GM12875 (cell line): ENCODE measurements around the gene GIGYF1.
"Not testable (repeated sequence)": the region's sequence is repeated elsewhere in the genome, so short reads cannot be mapped to it uniquely, and the experiment has no call there.

Source experiments
- H3K4me3 ChIP-seq: one replicate; pipeline ENCODE4 v1.5.1; 2011; ENCODE audit warnings: low read depth, low read length, control low read depth
- TF ChIP-seq, protein P1 (sequence below): IDR thresholded peaks from 2 replicates; pipeline ENCODE4 v1.5.1; 2011; ENCODE audit warnings: low read depth, mild to moderate bottlenecking, control low read depth, inconsistent platforms, low read length, moderate library complexity, borderline replicate concordance; ENCODE audit not compliant: insufficient read depth

Gene GIGYF1

DNA sequence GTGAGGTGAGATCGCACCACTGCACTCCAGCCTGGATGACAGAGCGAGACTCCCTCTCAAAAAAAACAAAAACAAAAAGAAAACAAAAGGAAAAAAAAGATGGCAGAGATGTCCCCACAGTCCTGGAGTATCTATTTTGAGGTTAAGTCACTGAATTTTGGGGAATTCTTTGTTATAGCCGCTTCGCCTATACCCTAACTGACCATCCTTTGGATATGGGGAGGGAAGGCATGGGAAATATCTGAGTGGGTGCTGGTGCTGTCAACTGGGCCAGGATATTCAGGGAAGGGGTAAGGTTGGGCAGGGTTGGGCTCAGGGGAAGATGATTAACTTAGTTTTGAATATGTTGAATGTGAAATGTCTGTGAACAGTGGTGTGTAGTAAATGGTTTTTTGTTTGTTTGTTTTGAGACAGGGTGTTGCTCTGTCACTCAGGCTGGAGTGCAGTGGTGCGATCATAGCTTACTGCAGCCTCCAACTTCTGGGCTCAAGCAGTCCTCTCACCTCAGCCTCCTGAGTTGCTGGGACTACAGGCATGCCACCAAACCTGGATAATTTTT lies 28.8 kb downstream of the GIGYF1 start:
- no peak overlapping the region for H3K4me3 ChIP-seq
- TF ChIP-seq, protein P1, sequence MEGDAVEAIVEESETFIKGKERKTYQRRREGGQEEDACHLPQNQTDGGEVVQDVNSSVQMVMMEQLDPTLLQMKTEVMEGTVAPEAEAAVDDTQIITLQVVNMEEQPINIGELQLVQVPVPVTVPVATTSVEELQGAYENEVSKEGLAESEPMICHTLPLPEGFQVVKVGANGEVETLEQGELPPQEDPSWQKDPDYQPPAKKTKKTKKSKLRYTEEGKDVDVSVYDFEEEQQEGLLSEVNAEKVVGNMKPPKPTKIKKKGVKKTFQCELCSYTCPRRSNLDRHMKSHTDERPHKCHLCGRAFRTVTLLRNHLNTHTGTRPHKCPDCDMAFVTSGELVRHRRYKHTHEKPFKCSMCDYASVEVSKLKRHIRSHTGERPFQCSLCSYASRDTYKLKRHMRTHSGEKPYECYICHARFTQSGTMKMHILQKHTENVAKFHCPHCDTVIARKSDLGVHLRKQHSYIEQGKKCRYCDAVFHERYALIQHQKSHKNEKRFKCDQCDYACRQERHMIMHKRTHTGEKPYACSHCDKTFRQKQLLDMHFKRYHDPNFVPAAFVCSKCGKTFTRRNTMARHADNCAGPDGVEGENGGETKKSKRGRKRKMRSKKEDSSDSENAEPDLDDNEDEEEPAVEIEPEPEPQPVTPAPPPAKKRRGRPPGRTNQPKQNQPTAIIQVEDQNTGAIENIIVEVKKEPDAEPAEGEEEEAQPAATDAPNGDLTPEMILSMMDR: no peak

DNA sequence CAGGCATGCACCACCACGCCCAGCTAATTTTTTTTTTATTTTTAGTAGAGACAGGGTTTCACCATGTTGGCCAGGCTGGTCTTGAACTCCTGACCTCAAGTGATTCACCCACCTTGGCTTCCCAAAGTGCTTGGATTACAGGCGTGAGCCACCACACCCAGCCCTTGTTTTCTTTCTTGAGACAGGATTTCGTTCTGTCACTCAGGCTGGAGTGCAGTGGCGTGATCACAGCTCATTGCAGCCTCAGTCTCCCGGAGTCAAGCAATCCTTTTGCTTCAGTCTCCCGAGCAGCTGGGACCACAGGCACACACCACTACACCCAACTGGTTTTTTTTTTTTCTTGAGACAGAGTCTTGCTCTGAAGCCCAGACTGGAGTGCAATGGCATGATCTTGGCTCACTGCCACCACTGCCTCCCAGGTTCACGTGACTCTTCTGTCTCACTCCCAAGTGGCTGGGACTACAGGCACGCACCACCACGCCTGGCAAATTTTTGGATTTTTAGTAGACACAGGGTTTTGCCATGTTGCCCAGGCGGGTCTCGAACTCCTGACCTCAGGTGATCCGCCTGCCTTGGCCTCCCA lies 31.8 kb downstream of the GIGYF1 start:
- H3K4me3 ChIP-seq: not testable (repeated sequence)

DNA sequence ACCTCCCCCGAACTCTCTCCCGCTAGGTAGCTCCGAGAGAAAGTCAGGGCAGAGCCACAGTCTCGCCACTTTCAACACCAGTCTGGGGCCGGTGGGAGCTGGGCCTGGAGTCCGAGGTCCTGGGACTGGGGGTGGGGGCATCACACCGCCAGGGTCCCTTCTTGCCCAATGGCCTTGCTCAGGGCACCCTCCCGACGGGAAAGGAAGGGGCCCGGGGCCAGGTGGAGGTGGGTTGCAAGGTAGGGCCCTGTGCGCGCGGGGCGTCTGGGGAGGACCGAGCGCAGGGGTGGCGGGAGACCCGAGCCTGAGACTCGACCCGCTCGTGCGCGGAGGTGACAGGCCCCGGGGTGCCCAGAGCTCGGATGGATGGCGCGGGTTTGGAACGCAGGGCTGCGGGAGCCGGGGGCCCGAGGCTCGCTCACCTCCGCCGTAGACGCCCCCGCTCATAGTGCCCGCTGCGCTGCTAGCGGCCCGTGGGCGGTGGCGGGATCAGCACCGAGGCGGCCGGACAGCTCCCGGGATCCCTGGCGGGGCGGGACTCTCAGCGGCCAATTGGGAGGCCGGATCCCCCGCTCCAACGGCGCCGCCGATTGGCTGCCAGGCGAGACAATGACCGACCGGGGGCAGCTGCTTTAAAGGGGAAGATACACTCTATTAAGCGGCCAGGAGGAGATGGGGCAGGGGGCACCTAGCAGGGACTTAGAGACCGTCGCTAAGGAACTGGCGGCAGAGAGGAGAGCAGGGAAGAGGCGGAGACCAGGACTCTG lies 38.0 kb downstream of the GIGYF1 start, which contains the start of gene ACTL6B:
TSS of gene ACTL6B (minus strand) at position 541 of the 767 bp plus-strand sequence. CDS start at position 447, 94 bp downstream.
- H3K4me3 ChIP-seq: no peak within 1 kb of the TSS
- TF ChIP-seq, protein P1: no peak

DNA sequence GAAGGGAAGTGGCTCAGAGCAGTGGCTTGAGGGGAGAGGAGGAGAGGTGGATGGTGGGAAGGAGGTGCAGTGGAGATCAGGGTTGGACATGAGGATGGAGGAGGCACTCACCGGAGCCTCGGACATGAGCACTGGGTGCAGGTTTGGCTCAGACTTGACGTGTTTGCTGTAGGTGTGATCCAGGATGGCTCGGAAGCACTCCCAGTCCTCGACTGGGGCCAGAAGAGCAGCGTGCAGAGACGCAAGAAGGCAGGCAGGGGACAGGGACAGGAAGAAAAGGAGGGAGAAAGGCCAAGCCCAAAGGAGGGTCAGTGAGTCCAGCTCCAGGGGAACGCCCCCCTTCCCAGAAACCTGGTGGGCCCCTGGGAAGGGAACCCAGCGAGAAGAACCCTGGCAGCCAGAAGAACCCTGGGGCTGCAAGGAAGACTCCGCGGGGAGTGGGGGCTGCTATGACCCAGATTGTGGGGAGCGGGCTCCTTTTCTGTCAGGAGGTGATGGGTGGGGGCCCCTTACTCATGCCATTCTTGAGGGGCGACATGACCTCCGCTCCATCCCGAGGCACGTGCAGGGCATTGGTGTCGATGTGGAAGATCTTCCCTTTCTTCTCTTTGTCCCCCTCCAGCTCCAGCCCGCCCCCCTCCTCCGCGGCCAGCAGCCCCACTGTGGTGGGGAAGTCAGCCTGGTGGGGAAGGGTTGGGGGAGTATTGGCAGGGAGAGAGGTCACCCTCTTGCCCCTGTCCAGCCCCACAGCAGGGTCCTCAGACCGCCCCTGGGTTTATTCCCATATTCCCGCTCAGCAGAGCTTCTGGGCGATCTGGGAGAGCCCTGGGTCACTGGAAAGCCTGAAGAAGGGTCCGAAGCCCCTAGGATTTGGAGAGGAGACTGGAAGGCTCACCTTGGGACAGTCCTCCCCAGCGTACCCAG lies 38.9 kb downstream of the GIGYF1 start:
- TF ChIP-seq, protein P1: no peak
- no peak overlapping the region for H3K4me3 ChIP-seq

DNA sequence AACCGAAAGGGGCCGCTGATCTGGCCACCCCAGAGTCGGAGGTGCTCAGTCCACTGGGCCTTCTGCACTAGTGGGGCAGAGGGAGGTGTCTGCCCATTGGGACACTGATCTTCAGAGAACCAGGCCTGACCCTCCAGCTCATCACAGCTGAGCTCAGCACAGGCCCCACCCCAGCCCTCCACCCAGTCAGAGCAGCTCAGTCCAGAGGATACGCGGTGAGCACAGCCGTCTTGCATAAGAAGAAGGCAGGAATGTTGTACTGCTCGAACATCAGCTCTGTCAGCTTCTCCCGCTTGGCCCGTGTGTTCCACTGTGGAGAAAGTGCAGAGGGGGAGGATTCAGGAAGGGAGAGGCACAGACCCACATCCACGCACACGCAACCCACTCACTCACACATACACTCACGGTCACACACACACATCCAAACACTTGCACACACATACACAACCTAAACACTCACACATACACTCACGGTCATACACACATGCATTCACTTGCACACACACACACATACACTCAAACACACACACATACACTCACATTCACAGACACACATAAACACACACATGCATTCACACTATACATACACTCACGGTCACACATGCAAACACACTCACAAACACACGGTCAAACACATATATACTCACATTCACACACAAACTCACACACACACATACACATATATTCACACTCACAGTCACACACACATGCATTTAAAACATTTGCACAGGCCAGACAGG lies 44.1 kb downstream of the GIGYF1 start:
- H3K4me3 ChIP-seq: no peak overlapping the region
- TF ChIP-seq, protein P1: no peak

DNA sequence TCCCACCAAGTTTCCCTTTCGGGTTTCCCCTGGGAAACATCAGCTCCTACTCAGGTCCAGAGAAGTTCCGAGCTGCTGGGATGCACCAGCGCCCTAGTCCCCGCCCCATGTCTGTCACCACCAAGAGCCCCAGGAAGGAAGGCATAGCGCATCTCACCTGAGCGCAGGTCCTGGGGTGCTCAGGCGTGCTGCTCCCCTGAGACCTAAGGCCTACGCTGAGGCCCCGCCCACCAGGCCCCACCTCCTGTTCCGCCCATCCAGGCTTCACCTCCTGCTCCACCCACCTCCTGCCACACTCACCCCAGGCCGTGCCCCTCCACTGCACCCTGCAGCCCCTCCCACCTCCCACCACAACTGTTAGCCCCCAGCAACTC lies 51.5 kb downstream of the GIGYF1 start:
- no peak overlapping the region for H3K4me3 ChIP-seq
- TF ChIP-seq, protein P1: no peak
